ENCODE data around the gene MRPL28.
A peak's percentile ranks its signal among the peaks of the same experiment; 100 is the strongest.

Gene MRPL28

GRCh38 chr16:400061-400591 is 29.8 kb upstream of the MRPL28 start:
- peak overlapping the region; percentile 32 for H3K27ac ChIP-seq (ENCODE audit: low read depth, low read length)

GRCh38 chr16:399340-400019 is 29.1 kb upstream of the MRPL28 start:
- no peaks in the 10 kb centered on the region for H3K9me3 ChIP-seq (ENCODE audit: control insufficient read depth in 1 of 2, low read length in 2 of 2)
- H3K36me3 ChIP-seq (ENCODE audit: control insufficient read depth in 1 of 2, insufficient read depth in 2 of 2, low read length in 2 of 2): peaks cover 0 to 4% of the 10 kb centered on the region in 2 donors
- peaks cover 8 to 18% of the 10 kb centered on the region in 2 donors for H3K4me1 ChIP-seq (ENCODE audit: control insufficient read depth in 1 of 2, insufficient read depth in 2 of 2, low read length in 2 of 2)
- H3K27ac ChIP-seq (ENCODE audit: low read depth, low read length): no peak overlapping the region
- H3K9ac ChIP-seq (ENCODE audit: low read depth in 1 of 2, low read length in 2 of 2): no peak overlapping the region
- no peaks in the 10 kb centered on the region for H3K27me3 ChIP-seq (ENCODE audit: control insufficient read depth in 1 of 2, insufficient read depth in 2 of 2, low read length in 2 of 2)
- no peak overlapping the region for H3K4me3 ChIP-seq (ENCODE audit: low read depth in 1 of 2, low read length in 2 of 2)

More at GRCh38 chr16:400061-400591, 29.8 kb upstream of the MRPL28 start:
- Histone ChIP-seq H3K4me1 (ENCODE audit: control insufficient read depth in 1 of 2, insufficient read depth in 2 of 2, low read length in 2 of 2) (peaks cover 11 to 22% of the 10 kb centered on the region in 2 donors), H3K27me3 (ENCODE audit: control insufficient read depth in 1 of 2, insufficient read depth in 2 of 2, low read length in 2 of 2) (no peaks in the 10 kb centered on the region), H3K4me3 (ENCODE audit: low read depth in 1 of 2, low read length in 2 of 2) (peak overlapping the region; percentile 73 to 83), H3K9ac (ENCODE audit: low read depth in 1 of 2, low read length in 2 of 2) (peak overlapping the region; percentile 74 to 77), H3K9me3 (ENCODE audit: control insufficient read depth in 1 of 2, low read length in 2 of 2) (no peaks in the 10 kb centered on the region), H3K36me3 (ENCODE audit: control insufficient read depth in 1 of 2, insufficient read depth in 2 of 2, low read length in 2 of 2) (peaks cover 0 to 4% of the 10 kb centered on the region in 2 donors)

DNA sequence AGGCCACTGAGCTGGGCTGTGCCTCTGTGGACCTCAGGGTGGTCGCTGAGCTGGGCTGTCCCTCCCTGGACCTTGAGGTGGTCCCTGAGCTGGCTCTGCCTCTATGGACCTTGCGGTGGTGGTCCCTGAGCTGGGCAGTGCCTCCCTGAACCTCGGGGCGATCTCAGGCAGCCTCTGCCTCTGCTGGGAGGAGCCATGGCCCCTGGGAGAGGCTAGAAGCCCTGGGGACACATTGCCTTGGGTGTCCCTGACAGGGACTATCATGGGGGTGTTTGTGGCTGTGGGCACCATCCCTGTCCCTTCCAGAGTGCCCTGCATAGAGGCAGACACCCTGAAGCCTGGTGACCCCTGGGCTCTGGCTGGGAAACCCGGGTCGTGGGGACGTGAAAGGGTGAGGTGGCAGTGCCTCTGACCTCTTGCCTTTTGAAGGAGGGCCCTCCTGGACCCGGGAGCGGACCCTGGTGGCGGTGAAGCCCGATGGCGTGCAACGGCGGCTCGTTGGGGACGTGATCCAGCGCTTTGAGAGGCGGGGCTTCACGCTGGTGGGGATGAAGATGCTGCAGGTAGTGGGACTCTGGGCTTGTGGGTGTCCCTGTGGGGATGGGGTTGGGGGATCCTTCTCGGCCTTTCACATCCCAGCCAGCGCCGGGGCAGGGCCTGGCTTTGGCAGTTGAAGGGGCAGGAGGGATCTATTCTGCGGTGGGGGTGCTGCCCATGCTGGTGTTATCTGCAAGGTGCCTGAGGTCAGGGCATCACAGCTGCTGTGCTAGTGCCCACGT is 28.4 kb upstream of the MRPL28 start:
- Histone ChIP-seq H3K36me3 (ENCODE audit: control insufficient read depth in 1 of 2, insufficient read depth in 2 of 2, low read length in 2 of 2) (peaks cover 0 to 4% of the 10 kb centered on the region in 2 donors), H3K9ac (ENCODE audit: low read depth in 1 of 2, low read length in 2 of 2) (no peak overlapping the region), H3K9me3 (ENCODE audit: control insufficient read depth in 1 of 2, low read length in 2 of 2) (no peaks in the 10 kb centered on the region), H3K27ac (ENCODE audit: low read depth, low read length) (no peak overlapping the region), H3K4me1 (ENCODE audit: control insufficient read depth in 1 of 2, insufficient read depth in 2 of 2, low read length in 2 of 2) (peaks cover 8 to 18% of the 10 kb centered on the region in 2 donors), H3K27me3 (ENCODE audit: control insufficient read depth in 1 of 2, insufficient read depth in 2 of 2, low read length in 2 of 2) (no peaks in the 10 kb centered on the region), H3K4me3 (ENCODE audit: low read depth in 1 of 2, low read length in 2 of 2) (no peak overlapping the region)

DNA sequence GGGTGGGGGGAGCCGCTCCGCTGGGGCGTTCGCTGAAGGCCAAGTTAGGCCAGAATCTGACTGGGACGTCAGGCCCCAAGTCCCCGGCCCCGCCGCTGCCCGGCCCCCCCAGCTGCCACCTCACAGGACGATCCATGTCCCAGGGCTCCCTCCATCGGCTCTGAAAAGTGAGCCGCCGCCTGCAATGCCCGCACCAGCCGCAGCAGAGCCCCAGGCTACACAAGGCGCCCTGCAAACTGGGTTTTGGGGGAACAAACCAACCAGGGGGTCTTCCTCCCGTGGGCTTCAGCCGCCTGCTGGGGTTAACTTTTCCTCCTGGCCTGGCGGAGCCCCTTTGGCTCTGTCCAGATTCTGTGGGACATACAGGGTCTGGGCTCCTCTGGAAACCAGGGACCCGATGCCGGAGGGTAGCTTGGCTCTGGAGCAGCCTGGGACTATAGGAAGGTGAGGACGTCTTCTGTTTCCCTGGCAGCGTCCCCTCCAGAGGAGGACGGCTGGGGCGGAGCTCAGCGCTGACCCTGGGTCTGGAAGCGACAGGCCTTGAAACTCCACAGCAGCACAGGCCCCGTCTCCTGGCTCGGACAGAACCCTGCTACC is 27.5 kb upstream of the MRPL28 start:
- Histone ChIP-seq H3K9me3 (ENCODE audit: control insufficient read depth in 1 of 2, low read length in 2 of 2) (no peaks in the 10 kb centered on the region), H3K4me1 (ENCODE audit: control insufficient read depth in 1 of 2, insufficient read depth in 2 of 2, low read length in 2 of 2) (peaks cover 8 to 18% of the 10 kb centered on the region in 2 donors), H3K27me3 (ENCODE audit: control insufficient read depth in 1 of 2, insufficient read depth in 2 of 2, low read length in 2 of 2) (no peaks in the 10 kb centered on the region), H3K36me3 (ENCODE audit: control insufficient read depth in 1 of 2, insufficient read depth in 2 of 2, low read length in 2 of 2) (peaks cover 0 to 4% of the 10 kb centered on the region in 2 donors), H3K27ac (ENCODE audit: low read depth, low read length) (no peak overlapping the region), H3K9ac (ENCODE audit: low read depth in 1 of 2, low read length in 2 of 2) (no peak overlapping the region), H3K4me3 (ENCODE audit: low read depth in 1 of 2, low read length in 2 of 2) (no peak overlapping the region)

- Histone ChIP-seq H3K4me3 (ENCODE audit: low read depth in 1 of 2, low read length in 2 of 2) (peak within 1 kb of the TSS; percentile 22 to 62), H3K9me3 (ENCODE audit: control insufficient read depth in 1 of 2, low read length in 2 of 2) (no peaks in the 10 kb centered on the region), H3K27me3 (ENCODE audit: control insufficient read depth in 1 of 2, insufficient read depth in 2 of 2, low read length in 2 of 2) (no peaks in the 10 kb centered on the region), H3K9ac (ENCODE audit: low read depth in 1 of 2, low read length in 2 of 2) (no peak within 1 kb of the TSS), H3K36me3 (ENCODE audit: control insufficient read depth in 1 of 2, insufficient read depth in 2 of 2, low read length in 2 of 2) (peaks cover 0 to 4% of the 10 kb centered on the region in 2 donors), H3K4me1 (ENCODE audit: control insufficient read depth in 1 of 2, insufficient read depth in 2 of 2, low read length in 2 of 2) (peaks cover 8 to 18% of the 10 kb centered on the region in 2 donors), H3K27ac (ENCODE audit: low read depth, low read length) (no peak within 1 kb of the TSS)
These were observed 26.9 kb upstream of the MRPL28 start, which contains the start of gene NME4 for GRCh38 chr16:397135-397661. Gene NME4 (plus strand): TSS chr16:397199. CDS start chr16:397223, 24 bp downstream.

DNA sequence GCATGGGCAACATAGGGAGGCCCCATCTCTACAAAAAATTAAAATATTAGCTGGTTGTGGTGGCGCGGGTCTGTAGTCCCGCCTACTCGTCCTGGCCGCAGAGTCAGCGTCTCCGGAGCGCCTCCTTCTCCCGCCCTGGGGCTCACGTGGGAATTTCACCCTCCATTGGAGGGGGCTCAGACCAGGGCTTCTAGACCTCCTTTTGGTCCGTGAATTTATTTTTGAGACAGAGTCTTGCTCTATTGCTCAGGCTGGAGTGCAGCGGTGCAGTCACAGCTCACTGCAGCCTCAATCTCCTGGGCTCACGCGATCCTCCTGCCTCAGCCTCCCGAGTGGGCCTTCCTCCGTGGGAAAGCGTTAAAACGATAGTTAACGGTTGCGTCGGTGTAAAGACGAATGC is 26.3 kb upstream of the MRPL28 start:
- Histone ChIP-seq H3K9me3 (ENCODE audit: control insufficient read depth in 1 of 2, low read length in 2 of 2) (no peaks in the 10 kb centered on the region), H3K36me3 (ENCODE audit: control insufficient read depth in 1 of 2, insufficient read depth in 2 of 2, low read length in 2 of 2) (peaks cover 0 to 4% of the 10 kb centered on the region in 2 donors), H3K27ac (ENCODE audit: low read depth, low read length) (no peak overlapping the region), H3K4me3 (ENCODE audit: low read depth in 1 of 2, low read length in 2 of 2) (peak overlapping the region in 1 of 2 donors; percentile 62), H3K27me3 (ENCODE audit: control insufficient read depth in 1 of 2, insufficient read depth in 2 of 2, low read length in 2 of 2) (no peaks in the 10 kb centered on the region), H3K4me1 (ENCODE audit: control insufficient read depth in 1 of 2, insufficient read depth in 2 of 2, low read length in 2 of 2) (peaks cover 8 to 18% of the 10 kb centered on the region in 2 donors), H3K9ac (ENCODE audit: low read depth in 1 of 2, low read length in 2 of 2) (no peak overlapping the region)

DNA sequence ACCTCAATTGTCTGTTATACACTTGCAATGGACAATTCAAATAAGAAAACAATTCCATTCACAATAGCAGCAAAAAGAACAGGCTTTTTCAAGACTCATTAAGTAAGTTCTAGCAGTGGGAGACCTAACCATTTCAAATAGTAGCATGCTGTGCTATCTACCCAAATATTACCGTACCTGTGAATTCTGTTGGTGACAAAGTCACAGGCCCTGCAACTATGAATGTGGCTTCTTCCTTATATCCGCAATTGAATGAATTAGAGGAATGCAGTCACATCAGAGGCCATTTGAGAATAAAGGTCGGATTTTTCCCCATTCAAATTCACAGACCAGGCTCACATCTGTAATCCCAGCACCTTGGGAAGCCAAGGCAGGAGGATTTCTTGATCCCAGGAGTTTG is 25.9 kb upstream of the MRPL28 start:
- Histone ChIP-seq H3K4me1 (ENCODE audit: control insufficient read depth in 1 of 2, insufficient read depth in 2 of 2, low read length in 2 of 2) (peaks cover 8 to 18% of the 10 kb centered on the region in 2 donors), H3K27me3 (ENCODE audit: control insufficient read depth in 1 of 2, insufficient read depth in 2 of 2, low read length in 2 of 2) (no peaks in the 10 kb centered on the region), H3K9me3 (ENCODE audit: control insufficient read depth in 1 of 2, low read length in 2 of 2) (no peaks in the 10 kb centered on the region), H3K27ac (ENCODE audit: low read depth, low read length) (no peak overlapping the region), H3K4me3 (ENCODE audit: low read depth in 1 of 2, low read length in 2 of 2) (no peak overlapping the region), H3K9ac (ENCODE audit: low read depth in 1 of 2, low read length in 2 of 2) (no peak overlapping the region), H3K36me3 (ENCODE audit: control insufficient read depth in 1 of 2, insufficient read depth in 2 of 2, low read length in 2 of 2) (peaks cover 0 to 4% of the 10 kb centered on the region in 2 donors)

DNA sequence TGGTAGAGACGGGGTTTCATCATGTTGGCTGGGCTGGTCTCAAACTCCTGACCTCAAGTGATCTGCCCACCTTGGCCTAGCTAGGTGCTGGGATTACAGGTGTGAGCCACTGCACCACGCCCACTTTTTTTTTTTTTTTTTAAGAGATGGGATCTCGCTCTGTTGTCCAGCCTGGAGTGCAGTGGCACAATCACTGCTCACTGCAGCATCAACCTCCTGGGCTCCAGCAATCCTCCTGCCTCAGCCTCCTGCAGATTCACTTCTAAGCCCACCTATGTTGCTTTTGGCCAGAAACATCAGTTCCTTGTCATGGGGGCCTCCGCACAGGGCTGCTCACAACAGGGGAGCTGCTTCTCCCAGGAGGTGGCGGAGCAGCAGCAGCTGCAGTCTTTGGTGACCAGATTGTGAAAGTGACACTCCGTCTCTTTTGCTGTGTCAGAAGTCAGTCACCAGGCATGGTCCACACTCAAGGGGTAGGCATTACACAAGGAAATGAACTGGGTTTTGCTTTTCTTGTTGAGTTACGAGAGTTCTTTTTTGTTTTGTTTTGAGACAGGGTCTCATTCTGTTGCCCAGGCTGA is 22.2 kb upstream of the MRPL28 start:
- Histone ChIP-seq H3K4me1 (ENCODE audit: control insufficient read depth in 1 of 2, insufficient read depth in 2 of 2, low read length in 2 of 2) (peaks cover 0 to 6% of the 10 kb centered on the region in 2 donors), H3K9me3 (ENCODE audit: control insufficient read depth in 1 of 2, low read length in 2 of 2) (no peaks in the 10 kb centered on the region), H3K27me3 (ENCODE audit: control insufficient read depth in 1 of 2, insufficient read depth in 2 of 2, low read length in 2 of 2) (no peaks in the 10 kb centered on the region), H3K36me3 (ENCODE audit: control insufficient read depth in 1 of 2, insufficient read depth in 2 of 2, low read length in 2 of 2) (no peaks in the 10 kb centered on the region), H3K9ac (ENCODE audit: low read depth in 1 of 2, low read length in 2 of 2) (no peak overlapping the region), H3K27ac (ENCODE audit: low read depth, low read length) (no peak overlapping the region), H3K4me3 (ENCODE audit: low read depth in 1 of 2, low read length in 2 of 2) (no peak overlapping the region)

- H3K9ac ChIP-seq (ENCODE audit: low read depth in 1 of 2, low read length in 2 of 2): no peak overlapping the region
- no peaks in the 10 kb centered on the region for H3K36me3 ChIP-seq (ENCODE audit: control insufficient read depth in 1 of 2, insufficient read depth in 2 of 2, low read length in 2 of 2)
- H3K9me3 ChIP-seq (ENCODE audit: control insufficient read depth in 1 of 2, low read length in 2 of 2): no peaks in the 10 kb centered on the region
- H3K4me3 ChIP-seq (ENCODE audit: low read depth in 1 of 2, low read length in 2 of 2): no peak overlapping the region
- no peak overlapping the region for H3K27ac ChIP-seq (ENCODE audit: low read depth, low read length)
- no peaks in the 10 kb centered on the region for H3K27me3 ChIP-seq (ENCODE audit: control insufficient read depth in 1 of 2, insufficient read depth in 2 of 2, low read length in 2 of 2)
- peaks cover 0 to 6% of the 10 kb centered on the region in 2 donors for H3K4me1 ChIP-seq (ENCODE audit: control insufficient read depth in 1 of 2, insufficient read depth in 2 of 2, low read length in 2 of 2)
These were observed 21.6 kb upstream of the MRPL28 start for GRCh38 chr16:391885-392335.

Data from duodenal mucosa (tissue), 2 donors.